Measurements from ENCODE around the gene PSAPL1. TPM values are rescaled to one million over a fixed set of nuclear protein-coding genes. Genes with fewer than 3 reads are reported as not detected.

Gene PSAPL1
- total RNA-seq, 1 experiment from 2014 or later: not detected

- intact Hi-C loops (cut with micrococcal nuclease; ENCODE audit: unreplicated experiment): no loop called here
- DNase-seq (ENCODE audit: low read depth, low spot score): no peak
- in situ Hi-C loops (cut with HindIII; ENCODE audit: low pct_unique_long_range_greater_than_20kb, low sequenced_read_pairs): no loop called here
Observed at GRCh38 chr4:7478665-7479064, 43.9 kb upstream of the PSAPL1 start.

GRCh38 chr4:7477695-7478094 lies 43.0 kb upstream of the PSAPL1 start:
- POLR2A ChIA-PET: no interaction called here
- Histone ChIP-seq H3K36me3 (ENCODE audit: control insufficient read depth, insufficient read depth, low read length) (no peaks in the 10 kb centered on the region), H3K9me3 (ENCODE audit: control insufficient read depth, insufficient read depth, low read depth, low read length) (no peaks in the 10 kb centered on the region), H3K27me3 (ENCODE audit: control insufficient read depth, insufficient read depth, low read length) (no peaks in the 10 kb centered on the region), H3K4me1 (ENCODE audit: control insufficient read depth, insufficient read depth, low read length) (no peaks in the 10 kb centered on the region), H3K27ac (ENCODE audit: low read length) (no peak overlapping the region), H3K4me3 (ENCODE audit: low read depth in 2 of 2, low read length in 2 of 2) (no peak overlapping the region)
- intact Hi-C loops (cut with micrococcal nuclease; ENCODE audit: unreplicated experiment): no loop called here
- DNase-seq (ENCODE audit: low read depth, low spot score) (no peak), ATAC-seq (no peak)
- no TSS peak for BruUV-seq (replicated peaks)
- CTCF ChIA-PET: no interaction called here
- in situ Hi-C loops (cut with HindIII; ENCODE audit: low pct_unique_long_range_greater_than_20kb, low sequenced_read_pairs): no loop called here
- TF ChIP-seq REST (IDR thresholded peaks at IDR 0.05; ENCODE audit: insufficient read depth in 1 of 2, low read depth in 2 of 2, low read length in 1 of 2): no peak

More at GRCh38 chr4:7478665-7479064, 43.9 kb upstream of the PSAPL1 start:
- TF ChIP-seq TCF7L2 (IDR thresholded peaks at IDR 0.05; ENCODE audit: low read depth, low read length): no peak
- TF ChIP-seq SIN3A (IDR thresholded peaks at IDR 0.05; ENCODE audit: borderline replicate concordance, insufficient read depth, low read depth, low read length): no peak
- no peak for TF ChIP-seq POLR2AphosphoS5 (IDR thresholded peaks at IDR 0.05; ENCODE audit: low read depth, low read length)
- TF ChIP-seq REST (IDR thresholded peaks at IDR 0.05; ENCODE audit: insufficient read depth in 1 of 2, low read depth in 2 of 2, low read length in 1 of 2): no peak
- no peak for TF ChIP-seq CTCF (IDR thresholded peaks at IDR 0.05)
- ChIA-PET CTCF (no interaction called here), POLR2A (no interaction called here)
- no peaks in the 10 kb centered on the region for H3K4me1 ChIP-seq (ENCODE audit: control insufficient read depth, insufficient read depth, low read length)
- H3K36me3 ChIP-seq (ENCODE audit: control insufficient read depth, insufficient read depth, low read length): no peaks in the 10 kb centered on the region
- H3K4me3 ChIP-seq (ENCODE audit: low read depth in 2 of 2, low read length in 2 of 2): no peak overlapping the region
- no peaks in the 10 kb centered on the region for H3K9me3 ChIP-seq (ENCODE audit: control insufficient read depth, insufficient read depth, low read depth, low read length)
- ATAC-seq: no peak
- no peak overlapping the region for H3K27ac ChIP-seq (ENCODE audit: low read length)
- H3K27me3 ChIP-seq (ENCODE audit: control insufficient read depth, insufficient read depth, low read length): no peaks in the 10 kb centered on the region
- BruUV-seq (replicated peaks): no TSS peak
